ENCODE data around the gene IQSEC2. TPM values are rescaled to one million over a fixed set of nuclear protein-coding genes. Genes with fewer than 3 reads are reported as not detected.

The IQSEC2 gene
- total RNA-seq, 4 donors from 2014 or later: 12.2 to 14.8 (median 14.0) TPM

GRCh38 chrX:53260836-53261235, 20.5 kb downstream of the IQSEC2 start:
- TF ChIP-seq, protein P1, sequence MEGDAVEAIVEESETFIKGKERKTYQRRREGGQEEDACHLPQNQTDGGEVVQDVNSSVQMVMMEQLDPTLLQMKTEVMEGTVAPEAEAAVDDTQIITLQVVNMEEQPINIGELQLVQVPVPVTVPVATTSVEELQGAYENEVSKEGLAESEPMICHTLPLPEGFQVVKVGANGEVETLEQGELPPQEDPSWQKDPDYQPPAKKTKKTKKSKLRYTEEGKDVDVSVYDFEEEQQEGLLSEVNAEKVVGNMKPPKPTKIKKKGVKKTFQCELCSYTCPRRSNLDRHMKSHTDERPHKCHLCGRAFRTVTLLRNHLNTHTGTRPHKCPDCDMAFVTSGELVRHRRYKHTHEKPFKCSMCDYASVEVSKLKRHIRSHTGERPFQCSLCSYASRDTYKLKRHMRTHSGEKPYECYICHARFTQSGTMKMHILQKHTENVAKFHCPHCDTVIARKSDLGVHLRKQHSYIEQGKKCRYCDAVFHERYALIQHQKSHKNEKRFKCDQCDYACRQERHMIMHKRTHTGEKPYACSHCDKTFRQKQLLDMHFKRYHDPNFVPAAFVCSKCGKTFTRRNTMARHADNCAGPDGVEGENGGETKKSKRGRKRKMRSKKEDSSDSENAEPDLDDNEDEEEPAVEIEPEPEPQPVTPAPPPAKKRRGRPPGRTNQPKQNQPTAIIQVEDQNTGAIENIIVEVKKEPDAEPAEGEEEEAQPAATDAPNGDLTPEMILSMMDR (IDR thresholded peaks at IDR 0.05): no peak
- no peak for ATAC-seq (ENCODE audit: low FRiP score)
- DNase-seq (ENCODE audit: low spot score): no peak

DNA sequence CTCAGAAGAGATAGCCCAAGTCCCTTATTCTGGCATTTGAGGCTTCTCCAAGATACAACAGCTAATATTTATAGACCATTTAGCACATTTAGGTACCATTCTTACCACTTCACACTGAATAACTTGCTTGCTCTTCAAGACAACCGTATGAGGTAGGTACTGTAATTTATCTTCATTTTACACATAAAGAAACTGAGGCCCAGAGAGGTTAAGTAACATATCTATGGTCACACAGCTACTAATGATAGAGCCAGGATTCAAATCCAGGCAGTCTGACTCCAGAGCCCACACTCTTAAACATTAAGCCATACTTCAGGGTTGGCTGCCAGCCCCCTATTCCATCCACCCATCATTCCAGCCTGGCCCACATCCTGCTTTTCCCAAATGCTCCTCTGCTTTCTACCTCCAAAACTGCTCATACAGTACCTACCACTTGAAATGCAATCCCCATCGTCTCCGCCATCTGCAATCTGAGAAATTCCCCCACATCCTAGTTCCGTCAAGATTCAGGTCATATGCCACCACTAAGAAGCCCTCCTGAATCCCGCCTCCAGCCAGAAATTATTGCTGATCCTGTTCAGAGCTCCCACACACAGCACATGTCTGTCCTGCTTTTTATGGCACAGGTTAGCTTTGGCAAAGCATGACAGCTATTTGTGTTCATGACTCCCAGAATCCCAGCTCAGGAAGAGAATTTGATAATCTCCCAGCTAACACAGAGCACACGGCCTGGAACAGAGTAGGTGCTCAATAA, 23.5 kb downstream of the IQSEC2 start:
- DNase-seq (ENCODE audit: low spot score) (no peak), ATAC-seq (ENCODE audit: low FRiP score) (no peak)
- TF ChIP-seq, protein P1 (IDR thresholded peaks at IDR 0.05): no peak

DNA sequence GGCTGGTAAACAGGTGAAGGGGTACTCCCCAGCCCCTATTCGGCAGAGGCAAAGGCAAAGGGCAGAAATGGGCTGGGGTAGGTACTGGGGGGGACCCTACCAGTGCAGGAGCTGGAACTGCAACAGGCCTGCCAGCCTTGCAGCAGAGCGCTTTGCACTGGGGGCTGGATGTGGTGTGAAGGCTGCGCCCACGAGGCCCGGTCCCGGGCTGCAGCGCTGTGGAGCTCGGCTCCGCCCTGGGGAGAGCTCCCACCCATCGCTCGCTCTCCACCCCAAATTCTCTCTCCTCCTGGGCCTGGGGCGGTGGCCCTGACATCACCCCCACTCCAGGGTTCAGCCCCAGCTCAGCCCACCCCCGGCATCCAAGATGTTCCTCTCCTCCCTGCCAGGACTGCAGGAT, 24.2 kb downstream of the IQSEC2 start:
- TF ChIP-seq, protein P1 (IDR thresholded peaks at IDR 0.05): no peak
- ATAC-seq (ENCODE audit: low FRiP score) (no peak), DNase-seq (ENCODE audit: low spot score) (no peak)

DNA sequence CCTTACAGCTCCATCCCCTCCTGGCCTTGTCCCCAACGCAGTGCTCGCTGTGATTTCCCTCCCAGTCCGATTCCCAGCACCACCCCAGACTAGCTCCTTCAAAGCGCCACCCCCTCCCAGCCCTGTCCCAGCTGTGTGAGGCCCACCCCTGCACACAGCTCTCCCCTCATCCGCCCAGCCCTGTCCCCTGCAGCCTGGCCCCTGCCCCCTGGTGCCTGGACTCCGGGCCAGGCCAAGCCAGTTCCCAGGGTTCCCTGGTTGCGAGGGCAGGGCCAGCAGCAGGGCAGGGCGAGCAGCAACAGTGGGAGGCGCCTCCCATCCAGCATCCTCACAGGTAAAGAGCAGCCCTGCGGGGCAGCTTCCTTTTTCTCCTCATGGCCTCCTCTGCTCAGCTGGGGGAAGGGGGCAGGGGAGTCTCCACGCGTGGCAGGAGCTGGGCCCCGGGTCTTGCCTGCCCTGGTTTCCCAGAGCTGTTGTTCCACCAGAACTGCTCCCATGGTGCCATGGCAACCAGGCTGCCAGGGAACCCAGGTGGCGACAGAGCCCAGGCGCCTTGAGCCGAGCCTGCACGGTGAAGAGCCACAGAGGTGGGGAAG, 24.8 kb downstream of the IQSEC2 start:
- DNase-seq (ENCODE audit: low spot score) (no peak), ATAC-seq (ENCODE audit: low FRiP score) (no peak)
- TF ChIP-seq, protein P1 (IDR thresholded peaks at IDR 0.05): no peak

DNA sequence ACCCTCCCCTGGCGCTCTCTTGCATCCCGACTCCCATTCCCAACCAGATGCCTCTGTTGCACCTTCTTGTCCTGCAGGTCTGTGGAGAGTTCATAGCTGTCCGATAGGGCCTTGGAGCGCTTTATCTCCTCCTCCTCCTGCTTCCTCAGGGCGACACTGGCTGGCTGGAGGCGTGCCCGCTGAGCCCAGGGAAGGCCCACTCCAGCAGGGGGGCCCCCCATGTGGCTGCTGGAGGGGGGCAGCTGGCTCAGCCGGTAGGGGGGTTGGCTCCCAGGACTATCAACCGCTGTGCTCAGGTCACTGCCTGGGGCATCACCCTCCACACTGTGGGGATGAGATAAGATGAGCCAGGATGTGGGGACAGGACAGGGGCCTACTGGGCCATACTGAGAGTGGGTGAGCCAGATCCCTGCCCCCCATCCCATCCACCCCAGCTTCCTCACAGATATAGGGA, 25.6 kb downstream of the IQSEC2 start:
- DNase-seq (ENCODE audit: low spot score): no peak
- TF ChIP-seq, protein P1 (IDR thresholded peaks at IDR 0.05): no peak
- no peak for ATAC-seq (ENCODE audit: low FRiP score)

DNA sequence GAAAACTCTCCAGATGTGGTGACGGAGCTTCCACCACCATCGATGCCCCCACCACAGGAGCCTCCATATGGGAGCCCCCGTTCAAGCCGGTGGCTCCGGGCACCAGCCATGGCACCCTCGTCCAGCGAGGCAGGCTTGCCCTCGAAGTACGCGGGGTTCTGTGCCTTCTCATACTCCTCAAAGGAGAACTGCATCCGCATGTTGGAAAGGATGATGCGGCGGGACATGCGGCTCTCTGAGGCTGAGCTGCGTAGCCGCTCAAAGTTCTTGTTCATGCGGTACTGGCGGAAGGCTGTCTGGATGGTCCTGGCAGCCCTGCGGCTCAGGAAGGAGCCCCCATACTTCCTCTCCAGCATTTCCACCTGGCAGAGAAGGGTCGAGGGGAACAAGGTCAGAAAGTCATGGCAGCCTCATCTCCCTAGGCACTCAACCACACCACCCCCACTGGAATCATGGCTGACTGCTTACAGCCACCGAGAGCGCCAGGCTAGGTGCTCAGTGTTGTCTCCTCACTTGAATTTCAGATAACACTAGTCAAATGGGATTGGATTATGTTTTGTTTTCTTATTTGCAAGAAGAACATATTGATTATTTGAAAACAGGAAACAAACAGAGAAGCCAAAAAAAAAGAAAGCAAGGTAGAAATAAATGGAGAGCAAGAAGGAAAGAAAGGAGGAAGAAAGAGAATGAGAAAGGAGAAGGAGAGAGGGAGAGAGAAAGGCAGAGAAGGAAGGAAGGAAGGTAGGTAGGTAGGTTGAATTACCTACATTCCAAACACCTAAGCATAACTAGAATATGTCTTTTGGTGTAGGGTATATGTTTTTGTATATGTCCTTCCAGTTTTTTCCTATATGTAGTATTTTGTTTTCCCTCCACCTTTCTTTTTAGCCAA, 26.6 kb downstream of the IQSEC2 start:
- ATAC-seq (ENCODE audit: low FRiP score): no peak
- TF ChIP-seq, protein P1 (IDR thresholded peaks at IDR 0.05): no peak
- DNase-seq (ENCODE audit: low spot score): no peak

All from omental fat pad (tissue), 4 donors.